A673 (cell line): ENCODE results near the gene ANO2.

Experiments used
- EZH2 ChIP-seq: fragments of 200-600 bp; sonication (generic); IDR thresholded peaks from 2 replicates; pipeline ENCODE4 v1.6.1; 2017; ENCODE audit warnings: borderline replicate concordance, low read depth, mild to moderate bottlenecking, mixed read lengths, antibody characterized with exemption, low read length; ENCODE audit not compliant: poor library complexity, severe bottlenecking
- TF ChIP-seq, protein P1 (sequence below): fragments of 300-800, 200-600 bp; sonication (generic); conservative IDR thresholded peaks from 2 replicates; pipeline ENCODE4 v1.5.1; 2017; ENCODE audit warnings: low read depth, mild to moderate bottlenecking, antibody characterized with exemption, low read length, moderate library complexity, mixed read lengths

DNA sequence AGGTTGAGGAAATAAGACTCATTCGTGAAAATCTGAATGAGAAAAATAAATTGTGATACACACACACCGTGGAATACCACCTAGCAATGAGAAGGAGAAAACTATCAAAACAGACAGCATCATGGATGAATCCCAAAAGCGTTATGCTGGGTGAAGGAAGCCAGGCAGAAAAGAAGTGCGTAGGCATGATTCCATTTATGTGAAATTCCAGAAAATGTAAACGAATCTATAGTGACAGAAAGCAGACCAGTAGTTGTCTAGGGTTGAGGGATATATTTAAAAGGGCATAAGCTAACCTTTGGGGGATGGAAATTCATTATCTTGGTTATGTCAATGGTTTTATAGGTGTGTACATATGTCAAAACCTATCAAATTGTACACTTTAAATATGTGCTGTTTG, 42.5 kb upstream of the ANO2 start:
- no peak for TF ChIP-seq EZH2
- TF ChIP-seq, protein P1, sequence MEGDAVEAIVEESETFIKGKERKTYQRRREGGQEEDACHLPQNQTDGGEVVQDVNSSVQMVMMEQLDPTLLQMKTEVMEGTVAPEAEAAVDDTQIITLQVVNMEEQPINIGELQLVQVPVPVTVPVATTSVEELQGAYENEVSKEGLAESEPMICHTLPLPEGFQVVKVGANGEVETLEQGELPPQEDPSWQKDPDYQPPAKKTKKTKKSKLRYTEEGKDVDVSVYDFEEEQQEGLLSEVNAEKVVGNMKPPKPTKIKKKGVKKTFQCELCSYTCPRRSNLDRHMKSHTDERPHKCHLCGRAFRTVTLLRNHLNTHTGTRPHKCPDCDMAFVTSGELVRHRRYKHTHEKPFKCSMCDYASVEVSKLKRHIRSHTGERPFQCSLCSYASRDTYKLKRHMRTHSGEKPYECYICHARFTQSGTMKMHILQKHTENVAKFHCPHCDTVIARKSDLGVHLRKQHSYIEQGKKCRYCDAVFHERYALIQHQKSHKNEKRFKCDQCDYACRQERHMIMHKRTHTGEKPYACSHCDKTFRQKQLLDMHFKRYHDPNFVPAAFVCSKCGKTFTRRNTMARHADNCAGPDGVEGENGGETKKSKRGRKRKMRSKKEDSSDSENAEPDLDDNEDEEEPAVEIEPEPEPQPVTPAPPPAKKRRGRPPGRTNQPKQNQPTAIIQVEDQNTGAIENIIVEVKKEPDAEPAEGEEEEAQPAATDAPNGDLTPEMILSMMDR, result no peak
